ENCODE measurements around the gene ARF1.
A peak's percentile ranks its signal among the peaks of the same experiment; 100 is the strongest.
"Not testable (repeated sequence)": the region's sequence is repeated elsewhere in the genome, so short reads cannot be mapped to it uniquely, and the experiment has no call there.

Gene ARF1

DNA sequence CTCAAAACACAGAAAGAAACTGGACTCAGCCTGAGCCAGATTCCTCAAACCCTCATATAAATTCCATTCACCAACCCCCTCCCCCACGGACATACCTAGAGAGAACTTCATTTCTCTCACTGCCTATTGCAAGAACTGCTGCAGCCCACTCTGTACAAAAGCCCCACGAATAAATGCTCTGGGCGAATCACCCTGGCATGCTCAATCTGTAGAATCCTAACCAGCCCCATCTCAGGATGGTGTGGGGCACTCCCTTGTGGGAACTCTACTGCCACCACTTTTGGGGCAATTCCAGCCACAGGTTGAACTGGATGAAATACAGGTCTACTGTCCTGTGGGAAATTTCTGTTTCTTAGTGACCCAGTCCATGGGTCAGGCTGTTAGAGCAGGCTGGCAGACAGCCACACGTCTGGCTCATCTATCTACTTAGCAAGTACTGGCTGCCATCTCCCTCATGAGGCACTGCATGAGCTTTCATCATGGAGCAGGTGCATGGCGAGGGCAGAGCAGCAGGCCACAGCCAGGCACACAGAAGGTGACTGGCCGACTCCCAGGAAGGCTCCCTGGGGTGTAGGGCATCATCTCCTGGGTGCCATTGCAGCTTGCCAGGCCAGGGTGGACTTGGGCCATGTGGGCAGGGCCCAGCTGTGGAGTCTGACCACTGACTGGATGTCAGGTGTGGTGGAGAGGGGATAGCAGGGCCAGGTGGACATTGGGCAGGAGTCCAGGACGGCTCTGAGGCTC, 22.2 kb downstream of the ARF1 start:
- DNase-seq: no peak

DNA sequence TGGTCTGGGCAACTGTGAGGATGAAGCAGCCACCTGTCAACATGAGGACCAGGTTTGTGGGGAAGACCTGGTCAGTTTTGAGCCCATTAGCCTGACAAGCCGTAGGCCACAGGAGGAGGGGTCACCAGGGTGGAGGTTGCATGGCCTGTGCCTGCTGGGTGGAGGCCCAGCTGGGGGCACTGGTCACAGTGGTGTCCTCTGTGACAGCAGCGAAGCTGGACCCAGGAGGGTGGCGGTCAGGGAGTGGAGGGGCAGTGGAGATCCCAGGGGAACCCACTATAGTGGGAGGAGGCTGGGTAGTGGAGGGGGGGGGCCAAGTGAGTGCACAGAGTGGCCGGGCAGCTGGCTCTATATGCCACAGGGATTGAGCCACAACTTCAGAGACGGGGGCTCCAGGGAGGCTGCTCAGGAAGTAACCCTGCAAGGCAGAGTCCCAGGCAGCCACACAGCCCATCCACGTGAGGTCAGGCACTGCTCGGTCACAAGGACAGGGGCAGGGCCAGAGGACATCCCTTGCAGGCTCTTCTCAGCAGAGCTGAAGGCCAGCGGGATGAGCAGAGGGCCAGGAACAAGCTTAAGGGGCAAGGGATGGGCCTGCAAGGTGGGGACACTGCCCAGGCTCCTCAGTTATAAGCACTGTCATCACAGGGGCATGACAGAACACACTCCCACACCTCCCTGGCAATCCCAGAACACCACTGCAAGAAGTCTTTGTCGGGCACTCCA, 22.9 kb downstream of the ARF1 start:
- DNase-seq: no peak

DNA sequence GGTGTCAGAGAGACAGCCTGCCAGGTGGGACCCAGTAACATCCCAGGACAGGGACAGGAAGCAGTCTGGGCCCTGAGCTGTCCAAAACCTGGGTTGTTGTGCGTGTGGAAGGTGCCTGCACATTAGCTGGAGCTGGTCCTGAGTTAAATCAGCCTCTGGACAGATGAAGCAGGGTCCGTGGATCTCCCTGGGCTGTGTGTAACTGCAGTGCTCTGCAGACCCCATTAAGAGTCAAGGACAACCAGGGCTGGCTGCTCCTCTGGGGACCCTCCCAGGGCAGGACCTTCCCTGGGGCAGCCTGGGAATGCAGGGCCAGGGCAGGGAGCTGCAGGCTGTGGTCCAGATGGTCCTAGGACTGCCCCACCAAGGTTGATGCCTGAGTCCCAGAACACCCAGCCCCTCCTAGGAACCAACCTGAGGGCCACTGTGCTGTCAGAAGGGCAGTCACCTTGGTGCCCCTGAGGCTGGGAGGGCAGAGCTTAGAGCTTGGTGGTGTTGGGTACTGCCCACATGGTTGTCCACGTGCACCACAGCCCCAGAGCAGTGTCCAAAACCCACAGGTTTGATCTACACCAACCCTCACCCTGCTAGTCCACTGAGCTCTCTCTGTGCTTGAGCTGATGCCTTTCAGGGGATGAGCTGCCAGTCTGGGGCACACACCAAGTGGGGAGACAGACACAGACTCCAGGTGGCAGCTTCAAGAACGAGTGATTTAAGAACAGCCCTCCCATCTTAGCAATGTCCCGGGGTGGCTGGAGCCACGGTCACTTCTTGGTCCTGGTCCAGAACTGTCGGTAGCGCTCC, 23.7 kb downstream of the ARF1 start:
- no peak for DNase-seq

DNA sequence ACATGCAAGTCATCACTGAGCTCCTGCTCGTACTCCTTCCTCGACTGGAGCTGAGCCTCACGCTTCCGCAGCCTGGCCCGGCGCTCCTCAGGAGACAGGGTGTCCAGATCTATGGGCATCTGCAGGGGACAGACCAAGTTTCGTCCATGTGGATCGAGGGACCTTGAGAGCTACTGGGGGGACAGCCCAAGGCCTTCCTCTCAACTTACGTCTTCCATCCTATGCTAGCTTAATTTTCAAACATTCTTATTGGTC, 24.2 kb downstream of the ARF1 start:
- DNase-seq: no peak

DNA sequence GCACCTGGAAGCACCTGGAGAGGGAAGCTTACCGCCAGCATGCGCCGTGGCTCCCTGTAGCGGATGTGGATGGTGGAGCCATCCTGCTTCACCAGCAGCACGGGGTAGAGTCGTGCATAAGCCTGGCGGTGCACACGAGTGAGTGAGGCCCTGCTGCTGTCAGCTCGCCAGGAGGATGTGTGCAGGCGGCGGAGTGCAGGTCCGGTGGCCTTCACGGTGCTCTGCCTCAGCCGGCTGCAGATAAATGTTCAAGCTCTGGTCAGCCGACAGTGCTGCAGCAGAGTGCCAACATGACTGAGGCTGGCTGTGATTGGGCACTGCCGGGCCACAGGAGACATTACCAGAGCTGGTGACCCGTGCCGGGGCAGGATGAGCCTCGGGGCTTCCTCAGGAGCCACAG, 25.1 kb downstream of the ARF1 start:
- DNase-seq: no peak

DNA sequence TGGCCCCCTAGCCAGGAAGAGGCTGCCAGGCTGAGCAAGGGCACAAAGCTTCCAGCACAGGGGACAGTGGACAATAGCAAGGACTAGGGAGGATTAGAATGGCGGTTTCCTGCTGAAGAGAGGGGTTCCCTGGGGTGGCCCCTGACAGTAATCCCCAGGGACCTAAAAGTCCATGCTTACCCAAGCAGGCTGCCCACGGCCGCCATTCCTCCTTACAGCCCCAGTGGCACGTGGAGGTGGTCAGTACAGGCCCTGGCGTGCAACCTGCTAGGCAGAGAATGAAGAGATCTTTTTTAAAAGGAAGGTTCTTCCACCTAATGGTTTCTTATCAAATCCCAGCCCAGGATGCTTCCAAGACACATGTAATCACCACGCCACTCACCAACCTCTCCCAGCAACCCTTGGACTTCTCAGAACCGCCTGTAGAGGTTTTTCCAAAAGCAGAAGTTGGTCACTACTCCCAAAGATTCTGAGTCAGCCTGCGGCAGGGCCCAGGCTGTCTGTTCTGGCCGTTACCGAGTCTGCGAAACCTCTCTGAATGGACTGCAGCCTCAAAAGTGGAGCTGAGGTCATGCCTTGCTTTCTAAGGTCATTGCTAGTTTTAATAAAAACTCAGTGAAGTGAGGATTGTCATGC, 25.7 kb downstream of the ARF1 start:
- no peak for DNase-seq

DNA sequence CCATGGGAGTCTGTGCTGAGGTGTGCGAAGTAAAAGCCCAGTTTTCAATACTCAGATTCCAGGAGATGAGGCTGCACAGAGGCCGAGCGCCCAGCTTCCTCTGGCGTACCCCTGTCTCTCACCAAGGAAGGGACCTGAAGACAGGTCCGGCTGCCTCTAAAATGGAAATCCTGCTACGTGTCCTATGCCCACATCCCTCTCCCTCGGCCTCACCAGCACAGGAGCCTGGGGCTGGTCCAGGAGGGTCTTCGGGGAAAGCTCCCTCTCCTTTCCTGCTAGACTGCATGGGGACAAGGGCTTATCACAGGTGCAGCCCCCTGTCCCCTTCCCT, 26.2 kb downstream of the ARF1 start:
- no peak for DNase-seq

DNA sequence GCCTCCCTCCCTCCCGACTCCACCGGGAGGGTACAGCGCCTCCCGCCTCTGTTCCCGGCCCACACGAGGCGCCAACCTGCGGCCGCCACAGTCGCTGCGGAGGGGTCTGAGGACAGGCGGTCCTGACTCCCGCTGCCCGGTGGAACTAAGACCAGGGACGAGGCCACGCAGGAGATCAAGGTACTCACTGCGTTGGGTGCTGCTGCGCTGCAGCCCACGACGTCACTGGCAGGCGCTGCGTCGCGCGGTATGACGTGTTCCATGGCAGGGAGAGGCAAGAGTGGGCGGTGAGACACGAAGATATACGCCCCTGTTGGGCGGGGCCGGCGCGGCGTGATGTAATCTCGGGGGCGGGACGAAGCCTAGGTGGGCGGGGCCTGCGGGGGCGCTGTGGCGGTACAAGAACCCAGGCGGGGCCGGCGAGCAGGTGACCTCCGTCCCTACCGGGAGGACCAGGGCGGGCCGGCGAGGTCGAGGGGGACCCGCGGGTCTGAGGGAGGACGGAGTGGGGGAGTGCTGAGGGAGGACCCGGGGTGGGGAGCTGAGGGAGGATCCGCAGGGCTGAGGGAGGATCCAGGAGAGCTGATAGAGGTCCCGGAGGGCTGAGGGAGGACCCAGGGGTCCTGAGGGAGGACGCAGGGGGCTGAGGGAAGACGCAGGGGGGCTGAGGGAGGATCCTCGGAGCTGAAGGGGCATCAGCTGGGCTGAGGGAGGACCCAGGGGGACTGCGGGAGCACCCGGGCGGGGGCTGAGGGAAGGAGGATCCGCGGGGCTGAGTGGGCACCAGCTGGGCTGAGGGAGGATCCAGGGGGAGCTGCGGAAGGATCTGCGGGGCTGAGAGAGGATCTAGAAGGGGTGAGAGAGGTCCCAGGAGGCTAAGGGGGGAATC, 26.8 kb downstream of the ARF1 start, which contains the start of gene MRPL55:
Gene MRPL55, minus strand, starts transcription at position 227 of the 889 bp plus-strand sequence. CDS start 1,039 bp downstream, outside the sequence.
- DNase-seq: peak; percentile 90

DNA sequence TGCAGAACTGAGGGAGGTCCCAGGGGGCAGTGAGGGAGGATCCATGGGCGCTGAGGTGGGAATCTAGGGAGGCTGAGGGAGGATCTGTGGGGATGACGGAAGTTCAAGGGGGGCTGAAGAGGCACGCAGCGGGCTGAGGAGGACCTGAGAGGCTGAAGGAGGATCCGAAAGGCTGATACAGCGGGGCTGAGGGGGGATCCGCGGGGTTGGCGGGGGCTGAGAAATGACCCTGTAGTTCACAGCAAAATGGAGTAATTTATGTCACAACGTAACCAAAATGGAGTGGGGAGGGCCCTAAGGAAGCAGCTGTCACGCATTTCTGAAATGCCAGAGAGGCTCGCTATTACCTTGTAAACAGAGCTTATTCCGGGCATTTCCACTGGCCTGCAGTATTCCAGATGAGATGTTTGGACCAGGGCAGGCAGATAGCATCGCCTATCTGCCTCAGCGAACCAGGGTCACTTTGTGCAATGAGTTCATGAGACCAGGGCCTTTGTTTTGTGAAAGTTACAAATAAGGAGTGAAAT, 27.5 kb downstream of the ARF1 start:
- no peak for DNase-seq

DNA sequence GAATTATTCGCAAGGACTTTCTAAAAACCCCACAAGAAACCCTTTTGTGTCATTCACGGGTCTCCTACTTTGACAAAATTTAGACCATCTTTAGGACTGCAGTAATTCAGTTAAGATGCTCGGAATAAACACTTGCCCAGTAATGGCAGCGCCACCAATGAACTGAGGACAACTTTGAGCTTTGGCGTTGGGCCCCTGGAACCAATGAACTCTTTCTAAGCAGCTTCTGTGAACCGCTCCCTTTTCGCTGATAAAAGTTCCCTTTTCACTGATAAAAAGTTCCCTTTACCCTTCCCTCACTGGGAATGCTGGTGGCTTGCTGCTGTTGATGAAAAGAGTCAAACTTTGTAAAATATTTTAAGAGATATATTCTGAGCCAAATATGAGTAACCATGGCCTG, 28.0 kb downstream of the ARF1 start:
- no peak for DNase-seq

DNA sequence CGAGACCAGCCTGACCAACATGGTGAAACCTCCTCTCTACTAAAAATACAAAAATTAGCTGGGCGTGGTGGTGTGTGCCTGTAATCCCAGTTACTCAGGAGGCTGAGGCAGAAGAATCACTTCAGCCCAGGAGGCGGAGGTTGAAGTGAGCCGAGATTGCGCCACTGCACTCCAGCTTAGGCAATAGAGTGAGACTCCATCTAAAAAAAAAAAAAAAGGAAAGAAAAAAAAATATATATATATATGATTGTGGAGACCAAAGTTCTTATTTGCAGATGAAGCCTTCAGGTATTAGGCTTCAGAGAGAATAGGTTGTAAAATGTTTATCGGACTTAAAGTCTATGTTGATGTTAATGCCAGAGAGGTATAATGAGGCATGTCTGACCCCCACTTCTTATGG, 28.8 kb downstream of the ARF1 start:
- DNase-seq: not testable (repeated sequence)

DNA sequence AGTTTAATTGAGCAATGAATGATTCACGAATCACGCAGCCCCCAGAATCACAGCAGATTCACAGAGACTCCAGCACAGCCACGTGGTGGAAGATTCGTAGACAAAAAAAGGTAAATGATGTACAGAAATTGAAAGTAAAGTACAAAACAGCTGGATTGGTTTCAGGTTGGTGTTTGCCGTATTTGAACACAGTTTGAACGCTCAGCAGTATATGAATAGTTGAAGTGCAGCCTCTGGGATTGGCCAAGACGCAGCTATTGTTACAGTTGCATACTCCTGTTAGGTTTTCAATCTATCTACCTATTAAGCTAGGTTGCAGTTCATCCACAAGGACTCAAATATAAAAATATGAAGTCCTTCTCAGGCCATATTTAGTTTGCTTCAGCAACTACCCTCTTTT, 29.7 kb downstream of the ARF1 start:
- no peak for DNase-seq

DNA sequence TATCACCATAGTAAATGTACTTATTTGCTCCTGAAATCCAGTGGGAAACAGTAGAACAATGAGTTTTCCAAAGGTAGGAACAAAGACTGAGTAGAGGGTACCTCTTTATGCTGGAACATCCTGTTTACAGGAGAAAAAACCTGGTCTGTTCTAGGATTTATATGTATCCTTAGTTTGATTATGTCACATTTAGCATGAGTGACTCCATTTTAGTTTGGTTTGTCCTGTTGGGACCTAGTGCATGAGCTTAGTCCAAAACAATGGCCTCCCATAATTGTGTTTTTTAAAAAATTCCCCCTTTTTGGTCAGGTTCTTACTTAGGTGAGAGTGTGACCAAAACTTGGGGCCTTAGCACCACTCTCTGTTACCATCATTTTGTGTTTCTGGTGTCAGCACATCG, 30.1 kb downstream of the ARF1 start:
- DNase-seq: no peak

DNA sequence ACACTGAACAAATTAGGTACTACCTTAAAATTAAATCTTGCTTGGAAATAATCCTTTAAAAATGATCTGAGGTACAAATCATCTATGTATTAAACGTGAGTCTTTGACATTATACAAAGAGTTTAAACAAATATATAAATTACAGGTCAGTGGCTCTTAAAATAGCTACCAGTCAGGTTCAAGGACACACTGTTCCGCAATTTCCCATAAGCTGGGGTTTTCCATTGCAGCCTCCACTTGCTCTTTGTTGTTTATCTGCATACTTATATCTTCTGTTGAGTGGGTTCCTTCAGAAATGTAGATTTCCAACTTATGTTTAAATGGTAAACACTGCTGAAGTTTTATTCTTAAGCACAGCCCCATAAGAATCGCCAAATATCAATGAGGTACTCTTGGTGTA, 32.3 kb downstream of the ARF1 start:
- no peak for DNase-seq

DNA sequence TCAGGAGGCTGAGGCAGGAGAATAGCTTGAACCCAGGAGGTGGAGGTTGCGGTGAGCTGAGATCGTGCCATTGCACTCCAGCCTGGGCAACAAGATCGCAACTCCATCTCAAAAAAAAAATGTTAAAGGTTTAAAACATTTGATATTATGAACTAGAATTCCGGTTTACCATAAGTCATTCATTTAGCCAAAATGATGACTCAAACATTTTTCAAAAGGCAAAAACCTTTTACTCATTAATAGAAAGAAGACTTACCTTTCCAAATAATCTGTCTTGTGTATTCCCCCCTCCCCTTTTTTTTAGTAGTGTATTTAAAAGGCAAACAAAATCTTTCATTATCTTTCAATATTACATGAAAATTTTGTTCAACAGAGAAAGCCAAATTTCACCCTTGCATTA, 34.8 kb downstream of the ARF1 start:
- no peak for DNase-seq

DNA sequence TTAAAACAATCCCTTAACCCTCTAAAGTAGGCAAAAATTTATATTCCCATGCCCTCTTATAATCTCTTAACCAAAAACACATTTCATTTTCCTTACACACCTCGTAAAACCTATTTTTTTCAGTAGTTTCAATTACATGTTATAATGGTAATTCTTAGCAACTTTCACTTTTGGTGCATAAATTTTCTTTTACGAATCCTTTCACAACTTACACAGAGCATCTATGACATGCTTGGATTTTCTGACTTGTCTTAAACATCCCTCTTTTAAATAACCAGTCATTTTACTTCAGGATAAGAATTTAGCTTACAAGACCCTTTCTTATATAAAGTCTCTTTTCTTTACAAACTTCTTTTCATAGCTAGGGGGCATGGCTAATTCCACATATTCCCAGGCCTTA, 35.5 kb downstream of the ARF1 start:
- DNase-seq: no peak

DNA sequence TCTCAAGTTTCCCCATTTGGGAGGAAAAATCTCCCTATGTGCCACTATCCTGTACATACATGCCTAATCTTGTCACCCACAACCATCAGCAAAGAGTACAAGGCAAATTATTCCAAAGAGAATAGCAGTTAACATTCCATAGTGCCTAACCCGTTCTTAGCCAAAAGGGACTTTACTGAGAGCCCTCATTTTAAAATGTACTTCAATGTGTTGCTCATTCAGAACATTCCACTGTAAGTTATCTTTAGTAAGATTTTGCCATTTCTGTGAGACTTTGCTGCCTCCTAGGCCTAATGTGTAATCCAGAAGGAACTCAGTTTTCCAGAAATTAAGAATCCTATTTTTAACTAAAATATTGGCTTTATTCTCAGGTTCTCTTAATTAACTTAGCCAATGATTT, 37.8 kb downstream of the ARF1 start:
- DNase-seq: no peak

DNA sequence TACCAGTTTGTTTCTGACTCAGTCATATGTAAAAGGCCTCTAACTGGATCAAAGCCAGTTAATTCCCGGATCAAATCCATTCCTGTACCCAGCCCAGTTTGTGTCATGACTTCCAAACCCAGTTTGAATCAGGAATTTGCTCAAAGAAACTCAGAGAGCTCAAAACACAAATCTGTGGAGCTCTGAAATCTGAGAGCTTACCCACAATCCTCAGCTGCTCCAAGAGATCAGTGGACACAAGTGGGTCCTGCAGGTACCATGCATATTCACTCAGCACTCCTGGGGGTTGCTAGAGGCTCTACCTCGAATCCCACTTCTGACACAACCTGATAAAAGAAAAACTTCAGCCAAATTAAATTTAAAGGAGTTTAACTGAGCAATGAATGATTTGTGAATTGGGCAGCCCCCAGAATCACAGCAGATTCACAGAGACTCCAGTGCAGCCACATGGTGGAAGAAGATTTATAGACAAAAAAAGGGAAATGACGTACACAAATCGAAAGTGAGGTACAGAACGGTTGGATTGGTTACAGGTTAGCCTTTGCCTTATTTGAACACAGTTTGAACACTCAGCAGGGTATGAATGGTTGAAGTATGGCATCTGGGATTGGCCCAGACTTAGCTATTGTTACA, 38.5 kb downstream of the ARF1 start:
- DNase-seq: no peak

DNA sequence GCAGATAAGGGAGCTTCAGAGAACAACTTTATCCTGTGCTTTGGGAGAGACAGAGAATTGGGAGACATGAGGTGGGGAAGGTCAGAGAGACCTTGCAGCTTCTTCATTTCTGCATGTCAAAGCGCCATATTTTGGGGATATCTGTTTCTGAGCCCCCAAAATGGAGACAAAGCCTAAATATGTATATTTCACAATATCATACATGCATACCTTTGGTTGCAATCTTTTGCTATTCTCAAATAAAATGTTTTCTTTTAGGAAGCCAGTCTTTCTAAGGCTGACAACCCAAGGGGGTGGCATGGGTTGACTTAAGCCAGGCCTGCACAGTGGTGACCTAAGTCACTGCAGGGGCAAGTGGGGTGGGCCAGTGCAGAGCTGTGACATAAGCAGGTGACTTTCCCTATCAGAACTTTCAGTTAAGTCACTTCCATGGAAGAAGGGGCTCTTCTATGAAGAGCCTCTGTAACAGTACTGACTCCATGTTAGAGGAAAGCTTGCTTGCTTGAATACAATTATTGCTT, 40.5 kb downstream of the ARF1 start:
- DNase-seq: no peak

DNA sequence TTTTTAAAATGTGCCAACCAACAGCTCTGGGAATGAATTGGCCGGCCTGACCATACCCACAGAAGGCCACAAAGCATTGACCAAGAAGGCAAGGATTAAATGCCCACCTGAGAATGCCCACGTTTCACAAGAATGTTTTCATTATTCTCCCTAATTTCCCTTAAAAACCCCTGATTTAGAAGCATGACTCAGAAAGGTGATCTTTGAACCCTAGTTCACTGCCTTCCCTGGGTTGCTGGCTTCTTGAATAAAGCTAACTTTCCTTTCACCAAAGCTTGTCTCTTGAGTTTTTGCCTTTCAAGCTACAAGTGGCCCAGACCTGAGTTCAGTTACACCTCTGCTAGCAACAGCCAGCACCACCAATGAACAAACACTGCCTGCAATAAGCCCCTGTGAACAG, 41.0 kb downstream of the ARF1 start:
- no peak for DNase-seq

DNA sequence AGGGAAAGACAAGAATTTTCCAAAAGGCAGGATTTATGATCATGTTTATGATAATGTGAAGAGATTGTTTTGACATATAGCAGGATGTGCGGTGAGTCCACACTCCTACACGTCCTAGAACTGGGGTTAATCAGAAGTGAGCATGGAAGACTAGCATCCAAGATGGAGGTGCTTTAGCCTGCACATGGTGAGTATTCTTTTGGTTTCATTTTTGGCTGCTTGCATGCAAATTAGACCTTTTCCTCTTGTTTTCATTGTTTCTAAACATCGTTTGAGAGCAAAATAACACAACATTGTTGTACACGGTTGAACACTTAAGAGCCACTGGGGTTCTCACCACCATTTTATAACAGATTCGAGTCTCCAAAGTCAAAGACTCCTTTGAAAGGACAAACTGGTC, 42.7 kb downstream of the ARF1 start:
- DNase-seq: no peak

DNA sequence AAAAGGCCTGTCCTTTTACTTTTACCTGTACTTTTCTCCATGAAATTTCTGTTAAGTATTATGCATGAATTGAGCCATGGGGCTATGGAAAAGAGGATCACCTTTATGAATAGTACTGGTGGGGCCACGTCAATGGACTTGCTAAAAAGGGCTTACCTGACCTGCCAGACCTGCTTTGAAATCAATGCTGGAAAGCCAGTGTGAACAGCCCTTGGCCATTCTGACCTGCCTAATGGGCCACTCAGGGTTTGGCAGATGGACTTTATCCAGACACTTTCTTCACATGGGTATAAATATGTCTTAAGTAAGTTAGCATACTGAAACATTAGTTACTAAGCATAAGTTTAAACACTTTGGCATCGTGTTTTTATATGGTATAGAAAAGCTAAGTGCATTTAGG, 49.3 kb downstream of the ARF1 start:
- DNase-seq: no peak

All from amniotic stem cell (primary cell).